MG63 (cell line): ENCODE data around the gene EPHB2. TPM values are rescaled to one million over a fixed set of nuclear protein-coding genes. Genes with fewer than 3 reads are reported as not detected.

Source experiments
- total RNA-seq: library from RNA; depleted of rRNA; stranded (reverse); fragments of >200 nt; shearing (Covaris generic); gene quantifications from 2 replicates; pipeline ENCODE4 v1.2.3, GENCODE V29; 2014; ENCODE audit warnings: low replicate concordance; rRNA removed

The EPHB2 gene
- total RNA-seq, 1 experiment from 2014 or later: 19.6 TPM

Other genes starting within 250 kb of the EPHB2 start
- gene EPHA8, start 147.3 kb upstream of the EPHB2 start, total RNA-seq: not detected in 2 replicates
- gene C1QA, start 74.2 kb upstream of the EPHB2 start, total RNA-seq: not detected in 2 replicates
- not detected in 2 replicates for gene C1QC, start 67.2 kb upstream of the EPHB2 start, total RNA-seq
- not detected in 2 replicates for gene C1QB, start 57.6 kb upstream of the EPHB2 start, total RNA-seq